Brain microvascular endothelial cell (primary cell): ENCODE data around the gene MEX3D.

Experiments used
- DNase-seq: peaks from one replicate; pipeline ENCODE4 v3.0.0-alpha.2; 2020
- H3K27ac ChIP-seq: fragments of 250-450 bp; sonication (Bioruptor Pico); 2 replicates; pipeline ENCODE4 v1.5.1; 2020; ENCODE audit warnings: mild to moderate bottlenecking, moderate library complexity
- H3K27me3 ChIP-seq: fragments of 250-450 bp; sonication (Bioruptor Pico); replicated peaks from 2 replicates; pipeline ENCODE4 v1.5.1; 2020; ENCODE audit warnings: mild to moderate bottlenecking
- H3K36me3 ChIP-seq: fragments of 250-450 bp; sonication (Bioruptor Pico); replicated peaks from 2 replicates; pipeline ENCODE4 v1.5.1; 2020; ENCODE audit warnings: mild to moderate bottlenecking
- H3K4me3 ChIP-seq: 2 replicates; pipeline ENCODE4 v1.5.1; 2011; ENCODE audit warnings: low read depth, mild to moderate bottlenecking, control low read depth, low read length, moderate library complexity
- CTCF ChIP-seq: IDR thresholded peaks from 2 replicates; pipeline ENCODE4 v1.5.1; 2011; ENCODE audit warnings: low read depth, mild to moderate bottlenecking, moderate library complexity, low read length, control low read depth, inconsistent platforms; ENCODE audit errors: missing control alignments
- in situ Hi-C: cut with HindIII; loops from 2 replicates; pipeline ENCODE4 v1.10.0; 2017; ENCODE audit warnings: low sequenced_read_pairs, low pct_ligation_motif_present

Gene MEX3D

GRCh38 chr19:1592024-1592754 lies 24.1 kb upstream of the MEX3D start:
- Histone ChIP-seq H3K27ac (peak overlapping the region; percentile 88), H3K36me3 (peaks cover 2% of the 10 kb centered on the region), H3K27me3 (no peaks in the 10 kb centered on the region), H3K4me3 (peak overlapping the region; percentile 92)
- DNase-seq: peak; percentile 68
- no peak for TF ChIP-seq CTCF
- in situ Hi-C loops: no loop called here

GRCh38 chr19:1591421-1592023 lies 23.4 kb upstream of the MEX3D start:
- Histone ChIP-seq H3K27me3 (no peaks in the 10 kb centered on the region), H3K27ac (peak overlapping the region; percentile 88), H3K4me3 (peak overlapping the region; percentile 92), H3K36me3 (no peaks in the 10 kb centered on the region)
- no peak for DNase-seq
- TF ChIP-seq CTCF: no peak
- in situ Hi-C loops: no loop called here

DNA sequence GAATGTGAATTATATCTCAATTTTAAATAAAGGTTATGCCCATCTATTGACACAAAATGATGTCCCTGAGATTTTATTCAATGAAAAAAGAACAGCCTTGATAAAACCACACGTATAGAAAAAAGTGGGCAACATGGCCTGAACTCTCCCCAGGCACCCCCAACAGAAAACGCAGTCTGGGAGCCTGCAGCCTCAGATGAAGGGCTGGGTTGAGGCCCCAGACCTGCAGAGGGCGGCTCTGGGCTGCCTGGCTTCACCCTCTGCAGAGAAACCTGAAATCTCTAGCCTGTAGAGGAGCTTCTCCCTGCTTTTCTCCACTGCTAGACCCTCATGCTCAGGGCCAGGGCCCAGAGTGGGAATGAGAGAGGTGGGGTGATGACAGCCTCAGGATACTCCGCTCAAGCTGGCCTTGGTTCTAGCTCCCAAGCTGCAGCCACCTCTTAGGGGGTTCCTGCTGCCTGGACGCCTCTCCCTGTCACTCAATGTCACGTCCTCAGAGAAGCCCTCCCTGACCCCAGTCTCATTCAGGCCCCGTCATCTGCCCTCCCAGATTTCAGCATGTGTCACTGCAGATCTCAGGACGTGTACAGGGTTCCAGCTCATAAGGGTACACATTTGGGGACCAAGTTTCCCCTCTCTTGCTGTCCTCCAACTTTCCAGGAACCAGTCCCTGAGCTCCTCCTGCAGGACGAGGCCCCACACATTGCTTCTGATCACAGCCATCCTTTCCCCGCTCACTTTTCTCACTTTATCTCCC lies 22.7 kb upstream of the MEX3D start:
- in situ Hi-C loops: no loop called here
- Histone ChIP-seq H3K27ac (peak overlapping the region; percentile 88), H3K4me3 (peak overlapping the region; percentile 92), H3K27me3 (no peaks in the 10 kb centered on the region), H3K36me3 (peaks cover 5% of the 10 kb centered on the region)
- peak; percentile 63 for TF ChIP-seq CTCF
- DNase-seq: no peak

GRCh38 chr19:1587872-1588271 lies 19.7 kb upstream of the MEX3D start:
- Histone ChIP-seq H3K4me3 (no peak overlapping the region), H3K27me3 (no peaks in the 10 kb centered on the region), H3K27ac (no peak overlapping the region), H3K36me3 (peaks cover 23% of the 10 kb centered on the region)
- no peak for DNase-seq
- in situ Hi-C loops: no loop called here
- TF ChIP-seq CTCF: no peak

- no peak overlapping the region for H3K27ac ChIP-seq
- TF ChIP-seq CTCF: no peak
- in situ Hi-C loops: no loop called here
- no peak overlapping the region for H3K4me3 ChIP-seq
- H3K27me3 ChIP-seq: no peaks in the 10 kb centered on the region
- H3K36me3 ChIP-seq: peaks cover 40% of the 10 kb centered on the region
- DNase-seq: no peak
Observed at GRCh38 chr19:1585243-1585580, 17.1 kb upstream of the MEX3D start.
